Smooth muscle cell (in vitro differentiated cells): ENCODE results near the gene CNTLN. TPM values are rescaled to one million over a fixed set of nuclear protein-coding genes. Genes with fewer than 3 reads are reported as not detected.

Experiments
- DNase-seq: peaks from one replicate; lab custom pipeline; 2025; ENCODE audit not compliant: unreplicated experiment; lab: John Stamatoyannopoulos, UW
- H2AFZ ChIP-seq: fragments of 200-600 bp; sonication (generic); 2 replicates; pipeline ENCODE4 v1.6.0; 2016; ENCODE audit warnings: antibody characterized with exemption, low read depth, mild to moderate bottlenecking
- H3F3A ChIP-seq: fragments of 200-600 bp; sonication (generic); 2 replicates; pipeline ENCODE4 v1.6.0; 2017; ENCODE audit warnings: antibody characterized with exemption, low read depth
- H3K27ac ChIP-seq: fragments of 200-600 bp; sonication (generic); 2 replicates; pipeline ENCODE4 v1.5.1; 2016; ENCODE audit warnings: low read depth, mild to moderate bottlenecking
- H3K27me3 ChIP-seq: fragments of 200-600 bp; sonication (generic); 2 replicates; pipeline ENCODE4 v1.6.1; 2016; ENCODE audit warnings: low read depth, mild to moderate bottlenecking
- H3K36me3 ChIP-seq: fragments of 200-600 bp; sonication (generic); 2 replicates; pipeline ENCODE4 v1.5.1; 2016; ENCODE audit warnings: low read depth
- H3K4me1 ChIP-seq: fragments of 200-600 bp; sonication (generic); 2 replicates; pipeline ENCODE4 v1.5.1; 2016; ENCODE audit warnings: low read depth
- H3K4me2 ChIP-seq: fragments of 200-600 bp; sonication (generic); 2 replicates; pipeline ENCODE4 v1.6.0; 2016; ENCODE audit warnings: mild to moderate bottlenecking
- H3K4me3 ChIP-seq: fragments of 200-600 bp; sonication (generic); 2 replicates; pipeline ENCODE4 v1.5.1; 2016; ENCODE audit warnings: mild to moderate bottlenecking
- H3K79me2 ChIP-seq: fragments of 200-600 bp; sonication (generic); 2 replicates; pipeline ENCODE4 v1.6.0; 2016; ENCODE audit warnings: low read depth, mild to moderate bottlenecking
- H3K9ac ChIP-seq: fragments of 200-600 bp; sonication (generic); 2 replicates; pipeline ENCODE4 v1.6.0; 2016; ENCODE audit warnings: low read depth
- H3K9me3 ChIP-seq: fragments of 200-600 bp; sonication (generic); replicated peaks from 2 replicates; pipeline ENCODE4 v1.5.1; 2016; ENCODE audit warnings: low read depth
- H4K20me1 ChIP-seq: fragments of 200-600 bp; sonication (generic); 2 replicates; pipeline ENCODE4 v1.6.0; 2016; ENCODE audit warnings: low read depth
- CTCF ChIP-seq: fragments of 200-600 bp; sonication (generic); IDR thresholded peaks from 2 replicates; pipeline ENCODE4 v1.5.1; 2017; ENCODE audit warnings: borderline replicate concordance, mild to moderate bottlenecking, antibody characterized with exemption; ENCODE audit not compliant: insufficient read depth, poor library complexity, severe bottlenecking
- WGBS: methylation state at CpG from one replicate; pipeline ENCODE4 v1.1.7; 2016; ENCODE audit warnings: low lambda C conversion rate; 5-methylcytosine and 5-hydroxymethylcytosine counted together
- polyA plus RNA-seq: library from polyadenylated mRNA; unstranded; fragments of >200 nt; fragmentation: Nextera tagmentation; extraction: Ambion mirVana; gene quantifications from 2 replicates; pipeline ENCODE4 v1.2.1, GENCODE V29; 2016
- total RNA-seq: library from RNA; depleted of rRNA; stranded (reverse); fragments of >200 nt; gene quantifications from 2 replicates; pipeline ENCODE4 v1.2.3, GENCODE V29; 2014

CNTLN gene
- total and polyA plus RNA-seq, 2 experiments from 2014 or later, result 5.7 to 9.0 TPM

- no peak overlapping the region for H3K27ac ChIP-seq
- H3K9me3 ChIP-seq, result no peaks in the 10 kb centered on the region
- no peaks in the 10 kb centered on the region for H3K27me3 ChIP-seq
- H3K36me3 ChIP-seq, result no peaks in the 10 kb centered on the region
- no peak for DNase-seq
- H3K4me3 ChIP-seq, result no peak overlapping the region
- WGBS, result 92% methylated on average over 4 of the region's 4 CpGs
- no peak for TF ChIP-seq CTCF
- no peaks in the 10 kb centered on the region for H3F3A ChIP-seq
- no peak overlapping the region for H2AFZ ChIP-seq
- no peaks in the 10 kb centered on the region for H3K4me1 ChIP-seq
- H3K79me2 ChIP-seq, result peaks cover 10% of the 10 kb centered on the region
- H3K9ac ChIP-seq, result no peak overlapping the region
- H4K20me1 ChIP-seq, result no peaks in the 10 kb centered on the region
- no peak overlapping the region for H3K4me2 ChIP-seq
Observed at GRCh38 chr9:17229945-17230560, 95.2 kb downstream of the CNTLN start.

- H4K20me1 ChIP-seq, result no peaks in the 10 kb centered on the region
- H3K27ac ChIP-seq, result no peak overlapping the region
- H3K4me2 ChIP-seq, result no peak overlapping the region
- no peak for DNase-seq
- TF ChIP-seq CTCF, result no peak
- no peaks in the 10 kb centered on the region for H3K9me3 ChIP-seq
- H3K9ac ChIP-seq, result no peak overlapping the region
- no peaks in the 10 kb centered on the region for H3F3A ChIP-seq
- no peak overlapping the region for H3K4me3 ChIP-seq
- H2AFZ ChIP-seq, result no peak overlapping the region
- no peaks in the 10 kb centered on the region for H3K36me3 ChIP-seq
- whole genome bisulfite sequencing, result 100% methylated on average over 1 of the region's 1 CpG
- peaks cover 10% of the 10 kb centered on the region for H3K79me2 ChIP-seq
- H3K4me1 ChIP-seq, result no peaks in the 10 kb centered on the region
- H3K27me3 ChIP-seq, result no peaks in the 10 kb centered on the region
Observed at GRCh38 chr9:17230646-17231045, 95.8 kb downstream of the CNTLN start.

- no peak for TF ChIP-seq CTCF
- no peak overlapping the region for H3K4me3 ChIP-seq
- no peak overlapping the region for H3K4me2 ChIP-seq
- no peaks in the 10 kb centered on the region for H3K9me3 ChIP-seq
- no peak overlapping the region for H3K9ac ChIP-seq
- no peak overlapping the region for H3K27ac ChIP-seq
- no peaks in the 10 kb centered on the region for H3F3A ChIP-seq
- H2AFZ ChIP-seq, result no peak overlapping the region
- H3K36me3 ChIP-seq, result no peaks in the 10 kb centered on the region
- DNase-seq, result no peak
- H3K4me1 ChIP-seq, result no peaks in the 10 kb centered on the region
- 73% methylated on average over 2 of the region's 2 CpGs for WGBS
- no peaks in the 10 kb centered on the region for H3K27me3 ChIP-seq
- H4K20me1 ChIP-seq, result no peaks in the 10 kb centered on the region
- H3K79me2 ChIP-seq, result peaks cover 10% of the 10 kb centered on the region
Observed at GRCh38 chr9:17236147-17236546, 101.3 kb downstream of the CNTLN start.

GRCh38 chr9:17246770-17247169 is 111.9 kb downstream of the CNTLN start:
- H3K36me3 ChIP-seq, result peaks cover 3% of the 10 kb centered on the region
- TF ChIP-seq CTCF, result no peak
- 93% methylated on average over 5 of the region's 5 CpGs for WGBS
- H3K4me1 ChIP-seq, result no peaks in the 10 kb centered on the region
- no peaks in the 10 kb centered on the region for H3F3A ChIP-seq
- H2AFZ ChIP-seq, result no peak overlapping the region
- H3K4me3 ChIP-seq, result no peak overlapping the region
- H3K27ac ChIP-seq, result no peak overlapping the region
- H3K9ac ChIP-seq, result no peak overlapping the region
- DNase-seq, result no peak
- no peaks in the 10 kb centered on the region for H3K79me2 ChIP-seq
- no peaks in the 10 kb centered on the region for H3K27me3 ChIP-seq
- no peak overlapping the region for H3K4me2 ChIP-seq
- H4K20me1 ChIP-seq, result no peaks in the 10 kb centered on the region
- H3K9me3 ChIP-seq, result peaks cover 4% of the 10 kb centered on the region
